PFSK-1 (cell line): ENCODE measurements around the gene APOH.

Source experiments
- FOXP2 ChIP-seq: optimal IDR thresholded peaks from 2 replicates; pipeline ENCODE3; 2011; ENCODE audit warnings: borderline replicate concordance, control low read depth, inconsistent platforms; ENCODE audit not compliant: insufficient read depth; ENCODE audit errors: extremely low read length, extremely low read depth
- POLR2AphosphoS5 ChIP-seq: IDR thresholded peaks from 2 replicates; pipeline ENCODE4 v1.6.1; 2012; ENCODE audit warnings: low read depth, mild to moderate bottlenecking, control low read depth, low read length, moderate library complexity
- SIN3A ChIP-seq: IDR thresholded peaks from 2 replicates; pipeline ENCODE4 v1.6.1; 2012; ENCODE audit warnings: mild to moderate bottlenecking, low read length, moderate library complexity, borderline replicate concordance; ENCODE audit not compliant: insufficient read depth
- TAF1 ChIP-seq: IDR thresholded peaks from 2 replicates; pipeline ENCODE4 v1.6.1; 2012; ENCODE audit warnings: low read length, control low read depth, borderline replicate concordance; ENCODE audit not compliant: insufficient read depth
- TF ChIP-seq, protein P1 (sequence below), 2 experiments: IDR thresholded peaks; 2 replicates each; pipeline versions ENCODE4 v1.6.1 to v1.8.0; 2011 to 2012; ENCODE audit warnings: low read depth in 2 of 2, low read length in 2 of 2, control low read depth in 1 of 2, inconsistent platforms in 1 of 2, mild to moderate bottlenecking in 1 of 2, moderate library complexity in 1 of 2; ENCODE audit not compliant: insufficient read depth in 1 of 2

Gene APOH

DNA sequence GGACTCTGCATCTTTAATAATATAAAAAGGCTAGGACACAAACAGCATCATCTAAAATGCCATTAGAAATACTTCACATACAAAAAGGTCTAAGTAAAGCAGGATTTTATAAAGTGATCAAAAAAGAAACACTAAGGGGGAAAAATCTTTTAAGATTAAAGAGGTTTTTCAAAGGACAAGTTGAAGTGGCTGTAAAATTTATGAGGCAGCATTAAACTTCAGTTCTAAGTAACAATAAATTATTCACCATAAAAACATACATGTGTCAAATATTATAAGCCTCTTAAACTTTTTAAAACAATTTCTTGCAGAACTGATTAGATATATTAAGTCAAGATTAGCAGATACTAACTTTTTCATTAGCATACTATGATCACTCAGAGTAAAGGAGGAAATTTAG, 58.0 kb downstream of the APOH start:
- TF ChIP-seq SIN3A (no peak), POLR2AphosphoS5 (no peak), TAF1 (no peak), FOXP2 (no peak)
- TF ChIP-seq, protein P1, sequence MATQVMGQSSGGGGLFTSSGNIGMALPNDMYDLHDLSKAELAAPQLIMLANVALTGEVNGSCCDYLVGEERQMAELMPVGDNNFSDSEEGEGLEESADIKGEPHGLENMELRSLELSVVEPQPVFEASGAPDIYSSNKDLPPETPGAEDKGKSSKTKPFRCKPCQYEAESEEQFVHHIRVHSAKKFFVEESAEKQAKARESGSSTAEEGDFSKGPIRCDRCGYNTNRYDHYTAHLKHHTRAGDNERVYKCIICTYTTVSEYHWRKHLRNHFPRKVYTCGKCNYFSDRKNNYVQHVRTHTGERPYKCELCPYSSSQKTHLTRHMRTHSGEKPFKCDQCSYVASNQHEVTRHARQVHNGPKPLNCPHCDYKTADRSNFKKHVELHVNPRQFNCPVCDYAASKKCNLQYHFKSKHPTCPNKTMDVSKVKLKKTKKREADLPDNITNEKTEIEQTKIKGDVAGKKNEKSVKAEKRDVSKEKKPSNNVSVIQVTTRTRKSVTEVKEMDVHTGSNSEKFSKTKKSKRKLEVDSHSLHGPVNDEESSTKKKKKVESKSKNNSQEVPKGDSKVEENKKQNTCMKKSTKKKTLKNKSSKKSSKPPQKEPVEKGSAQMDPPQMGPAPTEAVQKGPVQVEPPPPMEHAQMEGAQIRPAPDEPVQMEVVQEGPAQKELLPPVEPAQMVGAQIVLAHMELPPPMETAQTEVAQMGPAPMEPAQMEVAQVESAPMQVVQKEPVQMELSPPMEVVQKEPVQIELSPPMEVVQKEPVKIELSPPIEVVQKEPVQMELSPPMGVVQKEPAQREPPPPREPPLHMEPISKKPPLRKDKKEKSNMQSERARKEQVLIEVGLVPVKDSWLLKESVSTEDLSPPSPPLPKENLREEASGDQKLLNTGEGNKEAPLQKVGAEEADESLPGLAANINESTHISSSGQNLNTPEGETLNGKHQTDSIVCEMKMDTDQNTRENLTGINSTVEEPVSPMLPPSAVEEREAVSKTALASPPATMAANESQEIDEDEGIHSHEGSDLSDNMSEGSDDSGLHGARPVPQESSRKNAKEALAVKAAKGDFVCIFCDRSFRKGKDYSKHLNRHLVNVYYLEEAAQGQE (IDR thresholded peaks at IDR 0.05; ENCODE audit: insufficient read depth in 1 of 2, low read depth in 2 of 2, low read length in 2 of 2), result no peak

DNA sequence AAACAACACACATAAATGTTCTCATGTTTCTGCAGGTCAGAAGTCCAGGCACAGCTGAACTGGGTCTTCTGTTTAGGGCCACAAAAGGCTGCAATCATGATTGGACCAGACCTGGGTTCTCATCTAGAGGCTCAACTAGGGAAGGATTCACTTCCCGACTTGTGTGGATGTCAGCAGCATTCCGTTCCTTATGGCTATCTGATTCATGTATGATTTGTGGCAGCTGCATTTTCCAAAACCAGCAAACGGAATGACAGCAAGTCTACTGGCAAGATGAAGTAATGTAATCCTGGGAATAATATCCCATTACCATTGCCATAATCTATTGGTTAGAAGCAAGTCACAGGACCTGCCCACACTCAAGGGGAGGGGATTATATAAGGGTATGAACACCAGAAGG, 59.4 kb downstream of the APOH start:
- TF ChIP-seq, protein P1 (IDR thresholded peaks at IDR 0.05; ENCODE audit: insufficient read depth in 1 of 2, low read depth in 2 of 2, low read length in 2 of 2), result no peak
- TF ChIP-seq TAF1, result no peak

DNA sequence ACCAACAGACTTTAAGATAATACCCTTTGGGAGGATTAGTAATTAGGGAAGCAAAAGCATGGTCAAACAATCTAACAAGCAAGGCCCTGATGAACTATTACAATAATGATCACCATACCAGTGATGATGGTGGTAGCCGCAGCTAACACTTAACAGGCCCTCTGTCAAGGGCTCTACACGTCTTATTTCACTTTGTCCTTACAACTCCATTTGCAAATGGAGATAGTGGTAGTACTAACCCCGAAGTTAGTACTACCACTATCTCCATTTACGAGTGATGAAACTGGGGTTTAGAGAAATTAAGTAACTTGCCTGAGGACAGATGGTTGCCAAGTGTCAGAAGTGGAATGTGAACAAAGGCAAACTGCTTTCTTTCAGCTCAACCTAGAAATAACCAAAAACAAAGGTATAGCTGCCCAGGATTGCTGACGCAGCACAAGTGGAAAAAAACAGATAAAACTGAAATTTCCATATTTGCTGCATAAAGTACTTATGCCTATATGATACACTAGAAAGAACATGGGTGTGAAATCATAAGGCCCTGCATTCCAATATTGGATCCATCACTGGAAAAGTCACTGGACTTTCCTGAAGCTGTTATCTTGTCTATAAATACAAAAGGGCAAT, 61.9 kb downstream of the APOH start:
- TF ChIP-seq POLR2AphosphoS5 (no peak), FOXP2 (no peak), SIN3A (no peak), TAF1 (no peak)

DNA sequence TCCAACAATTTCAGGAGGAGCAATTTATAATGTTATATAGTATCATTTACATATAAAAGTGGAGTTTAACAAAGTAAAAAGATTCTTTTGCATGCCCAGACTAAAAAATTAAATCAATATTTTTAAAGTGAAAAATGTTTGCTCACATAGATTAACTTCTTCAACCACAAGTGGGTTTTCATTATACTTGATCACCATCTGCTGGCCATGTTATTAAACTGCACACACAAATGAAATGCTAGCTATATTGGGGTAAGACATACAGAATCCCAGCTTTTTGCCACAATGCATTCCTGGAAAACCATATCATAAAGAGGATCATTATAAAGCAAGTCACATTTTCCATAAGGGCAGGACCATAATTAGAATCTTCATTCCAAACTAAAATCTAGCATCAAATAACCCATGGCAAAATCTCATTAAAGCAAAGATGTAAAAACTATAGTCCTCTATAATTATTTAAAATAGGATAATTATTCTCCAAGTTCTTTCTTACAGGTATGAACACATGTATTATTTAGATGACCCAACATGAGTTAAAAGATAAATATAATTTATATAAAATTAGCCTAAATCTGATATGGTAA, 63.6 kb downstream of the APOH start:
- TF ChIP-seq FOXP2 (no peak), SIN3A (no peak), TAF1 (no peak), POLR2AphosphoS5 (no peak)
- TF ChIP-seq, protein P1 (IDR thresholded peaks at IDR 0.05; ENCODE audit: insufficient read depth in 1 of 2, low read depth in 2 of 2, low read length in 2 of 2), result no peak
